HG02840 (cell line): ENCODE results near the gene ZNF521.
"Not testable (repeated sequence)": the region's sequence is repeated elsewhere in the genome, so short reads cannot be mapped to it uniquely, and the experiment has no call there.

Source experiments
- ATAC-seq: cut with Tn5 transposase; IDR thresholded peaks from one replicate; pipeline ENCODE4 v1.9.1; 2021; ENCODE audit warnings: mild to moderate bottlenecking, moderate library complexity, moderate number of reproducible peaks; ENCODE audit not compliant: unreplicated experiment, low FRiP score

The ZNF521 gene

DNA sequence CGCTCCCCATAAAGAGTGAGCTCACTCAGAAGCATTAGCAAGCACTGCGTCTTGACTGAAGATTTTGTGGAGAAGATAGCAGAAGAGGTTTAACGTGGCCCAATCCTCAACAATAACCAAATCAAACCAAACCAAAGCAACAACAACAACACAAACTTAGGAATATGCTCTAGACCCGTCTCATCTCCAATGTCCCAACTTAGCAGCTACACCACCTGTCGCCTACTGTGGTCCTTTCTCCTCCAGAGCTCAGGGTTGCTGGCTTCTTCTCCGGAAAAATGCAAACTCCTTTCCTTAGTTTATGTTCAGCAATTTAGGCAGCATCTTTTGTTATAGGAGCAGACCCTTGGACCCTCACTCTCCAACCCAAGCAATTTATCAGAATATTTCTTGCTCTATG is 301.4 kb downstream of the ZNF521 start:
- ATAC-seq, result no peak

DNA sequence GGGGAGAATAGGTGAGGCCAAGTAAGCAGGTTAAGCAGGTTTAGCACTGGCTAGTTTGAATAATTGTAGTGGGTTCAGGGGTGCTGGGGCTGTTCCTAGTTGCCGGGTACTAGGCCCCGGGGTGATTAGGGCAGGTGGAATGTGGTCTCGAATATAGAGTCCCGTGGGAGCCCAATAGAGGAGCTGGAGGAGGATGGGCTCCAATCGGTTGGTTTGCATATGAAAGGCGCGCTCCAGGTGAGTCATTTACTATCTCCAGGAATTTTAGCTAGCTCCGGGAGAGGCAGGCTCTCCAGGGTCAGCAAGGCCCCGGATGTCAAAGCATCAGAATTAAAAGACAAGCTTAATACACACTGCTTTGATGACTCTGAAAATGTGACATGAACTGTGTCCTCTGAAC is 304.0 kb downstream of the ZNF521 start:
- ATAC-seq, result no peak

DNA sequence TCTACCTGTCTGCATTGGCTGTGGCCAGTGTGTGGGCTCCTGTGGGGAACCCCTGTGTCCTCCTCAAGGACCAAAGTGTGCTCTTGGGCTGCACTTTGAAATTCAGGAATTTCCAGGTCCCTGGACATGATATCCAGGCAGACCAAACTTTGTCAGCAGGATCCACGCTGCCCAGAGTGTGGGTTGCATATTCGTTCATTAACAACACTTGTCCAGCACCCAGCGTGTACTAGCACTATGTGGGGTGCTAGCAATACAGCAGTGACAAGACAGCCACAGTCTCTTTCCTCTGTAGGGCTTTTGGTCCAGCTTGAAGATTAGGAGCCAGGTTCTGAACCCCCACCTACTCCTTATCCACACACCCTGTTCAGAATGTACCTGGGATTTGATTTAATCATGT is 304.5 kb downstream of the ZNF521 start:
- ATAC-seq, result no peak

DNA sequence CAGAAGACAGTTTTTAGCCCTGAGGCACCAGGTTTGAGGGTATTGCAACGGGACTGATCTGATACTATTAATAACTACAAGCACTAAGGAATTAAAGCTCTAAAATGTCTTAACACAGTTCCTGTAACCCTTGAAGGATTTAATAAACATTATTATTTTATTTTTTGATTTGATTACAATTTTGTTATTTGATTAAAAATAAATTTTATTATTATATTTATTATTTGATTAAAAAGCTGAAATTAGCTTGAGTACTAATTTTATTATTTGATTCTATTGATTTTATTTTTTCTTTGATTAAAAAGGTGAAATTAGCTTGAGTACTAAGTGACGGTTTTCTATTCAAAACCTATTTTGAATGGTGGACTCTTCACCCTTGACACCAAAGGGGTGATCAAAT is 307.3 kb downstream of the ZNF521 start:
- no peak for ATAC-seq

DNA sequence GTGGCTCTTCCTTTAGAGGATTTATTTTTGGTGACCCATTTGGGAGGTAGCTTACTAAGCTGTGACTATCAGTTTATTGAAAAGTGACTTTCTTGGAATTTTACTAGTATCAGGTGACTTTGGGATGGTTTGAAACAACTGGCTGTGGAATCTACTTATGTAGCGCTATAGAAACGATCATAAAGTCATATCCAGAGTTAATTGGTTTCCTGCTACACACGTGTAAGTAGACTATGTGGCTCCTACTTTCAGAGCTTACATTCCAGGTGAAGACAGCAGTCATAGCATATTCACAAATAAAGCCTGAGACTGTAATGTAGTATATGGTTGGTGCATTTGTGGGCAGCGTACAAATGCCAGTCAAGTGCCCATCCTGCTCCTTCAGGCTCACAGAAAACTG is 308.9 kb downstream of the ZNF521 start:
- no peak for ATAC-seq

DNA sequence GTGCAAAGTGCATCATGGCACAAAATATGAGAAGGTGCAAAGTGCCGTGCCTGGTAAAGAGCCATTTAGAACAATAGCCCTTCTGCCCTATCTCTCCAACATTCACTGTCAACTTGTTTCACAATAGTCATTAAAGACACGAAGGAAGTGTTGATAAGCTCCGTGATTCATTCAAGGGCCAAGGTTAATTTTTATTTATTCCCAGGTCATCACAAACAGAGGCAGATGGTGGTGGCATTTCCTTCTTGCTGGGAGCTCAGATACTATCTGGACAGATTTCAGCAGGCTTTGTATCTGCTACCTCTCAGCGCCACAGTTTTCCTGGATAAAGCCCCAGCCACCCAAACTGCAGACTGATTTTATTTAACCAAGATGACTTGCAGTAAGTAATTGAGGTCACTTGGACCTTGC is 309.3 kb downstream of the ZNF521 start:
- no peak for ATAC-seq

DNA sequence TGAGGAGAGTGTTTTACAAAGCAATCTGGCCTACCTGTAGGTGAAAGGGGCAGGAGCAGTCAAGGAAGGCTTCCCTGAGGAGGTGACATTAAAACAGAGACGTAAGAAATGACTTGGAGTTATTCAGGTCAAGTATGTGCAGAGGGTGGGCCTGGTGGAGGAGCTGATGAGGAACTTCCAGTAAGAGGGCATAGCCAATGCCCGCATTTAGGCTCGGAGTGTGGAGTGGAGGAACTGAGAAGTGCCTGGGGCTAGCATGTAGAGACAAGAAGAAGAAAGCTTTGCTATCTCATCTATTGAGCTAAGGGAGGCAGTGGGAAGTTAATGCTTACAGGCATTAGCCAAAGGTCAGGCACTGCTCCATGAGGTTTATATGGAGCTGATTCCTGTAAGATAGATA is 312.2 kb downstream of the ZNF521 start:
- ATAC-seq, result no peak

DNA sequence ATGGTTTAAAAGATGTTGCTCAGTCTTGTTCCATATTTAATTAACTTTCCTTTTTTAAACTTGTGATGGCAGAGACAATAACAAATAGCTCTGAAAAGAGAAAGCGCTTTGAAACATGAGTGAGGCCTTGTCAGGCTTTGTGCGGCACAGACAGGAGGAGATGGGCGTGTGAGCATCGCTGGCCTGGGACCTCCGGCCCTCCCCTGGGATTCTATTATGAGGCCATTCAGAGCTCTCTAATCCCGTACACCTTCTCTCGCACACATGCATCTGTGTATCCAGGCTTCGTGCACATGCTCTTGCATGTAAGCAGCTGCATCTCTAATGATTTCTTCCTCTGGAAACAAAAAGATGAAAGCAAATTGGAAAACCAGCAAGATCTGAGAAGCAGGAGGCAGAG is 313.7 kb downstream of the ZNF521 start:
- no peak for ATAC-seq

DNA sequence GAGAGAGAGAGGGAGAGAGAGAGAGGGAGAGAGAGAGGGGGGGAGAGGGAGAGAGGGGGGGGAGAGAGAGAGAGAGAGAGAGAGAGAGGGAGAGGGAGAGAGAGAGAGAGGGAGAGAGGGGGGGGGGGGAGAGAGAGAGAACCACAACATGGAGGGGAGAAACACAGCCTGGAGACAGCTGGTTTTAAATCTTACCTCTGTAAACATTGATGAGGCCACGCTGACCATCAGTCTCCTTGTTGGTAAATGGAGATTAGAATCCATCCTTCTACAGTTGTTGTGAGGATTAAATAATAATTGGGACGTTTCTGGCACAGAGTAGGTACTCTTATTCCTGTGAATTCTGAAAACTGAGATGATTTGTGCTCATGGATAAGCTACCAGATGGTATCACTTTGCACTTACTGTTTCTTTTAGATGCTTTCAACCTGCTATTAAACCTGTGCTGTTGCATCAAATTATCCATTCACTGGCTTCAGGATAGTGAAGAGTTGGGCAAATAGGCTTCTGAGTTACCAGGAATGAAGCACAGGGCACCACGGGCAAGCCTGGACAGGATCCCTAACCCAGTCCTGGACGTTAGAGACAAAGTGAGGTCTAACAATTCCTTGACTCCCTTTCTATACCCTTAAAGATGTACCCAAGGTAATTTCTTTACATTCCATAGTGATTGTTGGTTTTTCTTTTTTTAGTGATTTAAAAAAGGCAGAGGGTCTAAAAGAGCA is 318.1 kb downstream of the ZNF521 start:
- no peak for ATAC-seq

DNA sequence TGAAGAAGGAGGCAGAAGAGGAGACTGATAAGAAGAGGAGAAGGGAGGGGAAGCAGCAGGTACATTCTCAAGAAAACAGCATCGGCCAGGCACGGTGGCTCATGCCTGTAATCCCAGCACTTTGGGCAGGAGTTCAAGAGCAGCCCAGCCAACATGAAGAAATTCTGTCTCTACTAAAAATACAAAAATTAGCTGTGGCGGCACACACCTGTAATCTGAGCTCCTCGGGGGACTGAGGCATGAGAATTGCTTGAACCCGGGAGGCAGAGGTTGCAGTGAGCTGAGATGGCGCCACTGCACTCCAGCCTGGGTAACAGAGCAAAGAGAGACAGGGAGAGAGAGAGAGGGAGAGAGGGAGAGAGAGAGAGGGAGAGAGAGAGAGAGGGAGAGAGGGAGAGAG is 318.8 kb downstream of the ZNF521 start:
- ATAC-seq, result not testable (repeated sequence)

DNA sequence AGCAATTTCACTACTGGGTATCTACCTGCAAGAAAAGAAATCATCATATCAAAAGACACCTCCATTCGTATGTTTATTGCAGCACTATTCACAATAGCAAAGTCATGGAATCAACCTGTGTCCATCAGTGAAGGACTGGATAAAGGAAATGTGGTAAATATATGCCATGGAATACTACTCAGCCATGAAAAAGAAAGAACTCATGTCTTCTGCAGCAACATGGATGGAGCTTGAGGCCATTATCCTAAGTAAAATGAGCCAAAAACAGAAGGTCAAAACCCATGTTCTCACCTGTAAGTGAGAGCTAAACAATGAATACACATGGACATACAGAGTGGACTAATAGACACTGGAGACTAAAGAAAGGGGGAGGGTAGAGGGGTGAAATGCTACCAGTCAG is 322.2 kb downstream of the ZNF521 start:
- ATAC-seq, result no peak

DNA sequence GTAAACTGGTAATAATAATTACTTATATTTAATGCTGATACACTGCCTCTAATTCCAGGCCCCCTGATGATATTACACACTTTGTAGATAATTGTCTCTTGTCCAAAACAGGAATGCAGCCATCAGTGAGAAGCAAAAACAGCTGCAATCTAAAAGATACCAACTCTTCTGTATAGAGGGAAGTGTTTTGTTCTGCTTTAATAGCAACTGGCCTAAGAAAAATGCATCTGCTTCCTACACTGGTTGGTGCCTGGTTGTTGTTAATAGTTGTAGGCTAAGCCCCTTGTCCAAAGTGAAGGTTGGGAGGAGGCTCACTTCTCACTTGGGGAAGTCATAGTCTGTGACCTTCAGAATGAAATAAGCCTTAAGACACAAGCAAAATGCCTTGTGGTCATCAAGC is 332.0 kb downstream of the ZNF521 start:
- ATAC-seq, result no peak

DNA sequence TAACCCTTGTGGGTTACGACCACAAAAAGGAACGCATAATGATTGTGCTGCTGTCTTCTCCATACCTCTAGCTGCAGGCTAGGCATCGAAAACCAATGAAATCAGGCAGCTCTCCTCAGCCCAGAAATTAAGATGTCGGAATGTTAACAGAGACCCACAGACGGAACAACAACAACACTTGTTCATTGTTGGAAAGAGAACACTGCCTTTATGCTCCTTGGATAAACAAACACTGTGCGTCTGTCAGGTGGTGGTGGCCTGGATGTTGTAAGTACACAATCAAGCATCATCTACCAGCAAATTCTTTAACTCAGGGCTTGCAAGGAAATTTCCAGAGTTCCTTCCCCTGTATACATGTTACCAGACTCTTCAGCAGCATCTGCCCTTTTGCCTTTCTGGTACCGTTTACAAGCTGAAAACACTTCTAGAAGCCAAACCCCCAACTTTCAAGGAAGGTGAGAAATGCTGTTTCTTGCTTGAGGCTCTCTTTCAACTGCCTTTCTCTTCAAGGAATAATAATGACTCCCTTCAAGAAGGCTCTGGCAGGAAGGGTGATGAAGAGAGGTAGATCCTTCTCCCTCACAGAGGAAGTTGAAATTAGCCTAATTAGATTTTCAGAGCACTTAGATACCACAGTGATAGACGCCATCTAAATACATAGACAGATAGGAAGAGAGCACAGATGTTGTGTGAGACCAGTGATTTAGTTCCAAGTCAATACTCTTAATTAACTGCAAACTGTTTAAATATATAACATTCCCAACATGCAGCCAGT is 332.7 kb downstream of the ZNF521 start:
- ATAC-seq, result no peak

DNA sequence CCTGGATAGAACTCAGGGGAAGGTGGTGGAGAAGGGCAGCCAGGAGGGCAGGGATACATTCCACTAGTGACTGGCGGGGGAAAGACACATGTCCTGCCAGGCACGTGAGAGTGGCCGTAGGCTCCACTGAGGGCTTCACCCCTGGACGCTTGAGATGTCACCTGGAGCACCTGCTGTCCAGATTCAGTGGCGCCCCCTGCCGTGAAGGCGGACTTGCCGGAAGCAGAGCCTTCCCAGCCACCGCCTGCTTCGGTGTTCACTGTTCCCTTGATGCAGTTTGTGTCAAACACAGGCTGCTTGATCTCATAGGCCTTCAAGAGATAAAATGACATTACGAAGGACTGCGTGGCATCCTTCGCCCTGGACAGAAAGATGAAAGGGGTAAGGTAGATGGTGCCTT is 335.3 kb downstream of the ZNF521 start:
- ATAC-seq, result no peak

DNA sequence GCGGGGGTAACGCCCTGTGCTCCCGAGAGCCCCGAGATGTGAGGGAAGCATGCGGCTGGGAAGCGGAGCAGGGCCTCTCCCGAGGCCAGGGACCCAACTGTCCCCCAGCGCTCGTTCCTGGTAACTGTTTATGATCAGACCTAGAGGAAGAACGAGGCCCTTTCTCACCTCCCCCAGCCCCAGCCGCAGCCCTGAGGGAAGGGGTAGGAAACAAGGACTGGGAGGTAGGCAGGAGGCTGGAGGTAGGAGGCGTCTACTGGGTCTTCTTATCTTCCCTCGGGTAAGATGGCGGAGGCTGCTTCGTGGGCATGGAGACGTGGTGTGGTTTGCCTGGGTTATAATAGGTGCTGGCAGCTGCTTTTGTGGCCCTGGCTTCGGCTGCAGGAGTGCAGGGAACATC is 335.8 kb downstream of the ZNF521 start:
- no peak for ATAC-seq
